Measurements from ENCODE around the gene ANKRD55. TPM values are rescaled to one million over a fixed set of nuclear protein-coding genes. Genes with fewer than 3 reads are reported as not detected.
"Not testable (repeated sequence)": the region's sequence is repeated elsewhere in the genome, so short reads cannot be mapped to it uniquely, and the experiment has no call there.

The ANKRD55 gene
- total and polyA plus RNA-seq, 12 donors = 0.01 to 0.72 TPM; not detected in 10

DNA sequence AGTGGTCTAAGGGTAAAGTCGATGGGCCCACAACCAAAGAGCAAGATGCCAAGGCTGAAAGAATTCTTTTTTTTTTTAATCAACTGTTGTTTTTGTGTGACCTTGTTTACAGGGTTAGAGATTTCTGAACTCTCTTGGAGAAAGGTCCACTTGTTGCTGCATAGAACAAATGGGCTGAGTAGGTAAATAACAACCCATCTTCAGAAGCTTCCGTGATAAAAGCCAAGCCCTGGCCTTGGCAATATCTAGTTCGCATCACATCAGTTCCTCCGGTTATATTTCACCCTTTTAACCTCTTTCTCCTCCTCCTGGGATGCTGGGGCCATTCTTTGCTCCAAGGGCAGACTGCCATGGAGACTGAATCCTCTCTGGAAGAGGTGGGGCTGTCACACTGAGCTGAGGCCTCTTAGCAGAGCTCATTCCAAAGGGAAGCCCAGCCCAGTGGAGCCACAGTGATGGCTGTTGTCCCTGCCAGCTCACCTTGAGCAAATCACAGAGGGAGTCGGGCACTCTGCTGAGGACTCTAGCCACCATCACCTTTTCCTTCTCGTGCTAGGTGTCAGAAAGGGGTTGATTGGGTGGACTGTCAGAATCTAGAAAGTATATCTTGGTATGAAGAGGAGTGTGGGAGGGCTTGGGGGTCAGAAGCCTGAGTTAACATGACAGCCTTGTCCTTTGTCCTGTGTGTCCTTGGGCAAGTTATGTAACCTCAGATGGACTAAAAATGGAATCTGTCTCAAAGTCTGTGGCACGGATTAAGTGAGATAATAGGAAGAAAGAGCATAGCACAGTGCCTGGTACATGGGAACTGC is 17.9 kb downstream of the ANKRD55 start:
- Histone ChIP-seq H3K27ac (no peak overlapping the region), H3K4me3 (no peak overlapping the region), H3K27me3 (peaks cover 0 to 6% (median 0%) of the 10 kb centered on the region in 7 donors), H3K9me3 (peaks cover 0 to 19% (median 10%) of the 10 kb centered on the region in 11 donors), H3K4me1 (peaks cover 0 to 5% (median 0%) of the 10 kb centered on the region in 9 donors), H3K36me3 (no peaks in the 10 kb centered on the region)
- intact Hi-C loops (cut with DNase I) = no loop called here
- TF ChIP-seq, protein P1, sequence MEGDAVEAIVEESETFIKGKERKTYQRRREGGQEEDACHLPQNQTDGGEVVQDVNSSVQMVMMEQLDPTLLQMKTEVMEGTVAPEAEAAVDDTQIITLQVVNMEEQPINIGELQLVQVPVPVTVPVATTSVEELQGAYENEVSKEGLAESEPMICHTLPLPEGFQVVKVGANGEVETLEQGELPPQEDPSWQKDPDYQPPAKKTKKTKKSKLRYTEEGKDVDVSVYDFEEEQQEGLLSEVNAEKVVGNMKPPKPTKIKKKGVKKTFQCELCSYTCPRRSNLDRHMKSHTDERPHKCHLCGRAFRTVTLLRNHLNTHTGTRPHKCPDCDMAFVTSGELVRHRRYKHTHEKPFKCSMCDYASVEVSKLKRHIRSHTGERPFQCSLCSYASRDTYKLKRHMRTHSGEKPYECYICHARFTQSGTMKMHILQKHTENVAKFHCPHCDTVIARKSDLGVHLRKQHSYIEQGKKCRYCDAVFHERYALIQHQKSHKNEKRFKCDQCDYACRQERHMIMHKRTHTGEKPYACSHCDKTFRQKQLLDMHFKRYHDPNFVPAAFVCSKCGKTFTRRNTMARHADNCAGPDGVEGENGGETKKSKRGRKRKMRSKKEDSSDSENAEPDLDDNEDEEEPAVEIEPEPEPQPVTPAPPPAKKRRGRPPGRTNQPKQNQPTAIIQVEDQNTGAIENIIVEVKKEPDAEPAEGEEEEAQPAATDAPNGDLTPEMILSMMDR (IDR thresholded peaks at IDR 0.05) = no peak
- ATAC-seq = no peak
- WGBS, 2 donors = 82% methylated on average over 7 of the region's 7 CpGs
- DNase-seq = no peak

GRCh38 chr5:56213886-56214535 is 19.1 kb downstream of the ANKRD55 start:
- H3K36me3 ChIP-seq; H3K4me3 ChIP-seq; H3K4me1 ChIP-seq; intact Hi-C loops (cut with DNase I); H3K27me3 ChIP-seq; DNase-seq; ATAC-seq; H3K27ac ChIP-seq: not testable (repeated sequence)
- 86 to 92% methylated on average over 4 of the region's 4 CpGs for WGBS, 2 donors
- H3K9me3 ChIP-seq = peaks cover 0 to 19% (median 10%) of the 10 kb centered on the region in 11 donors

DNA sequence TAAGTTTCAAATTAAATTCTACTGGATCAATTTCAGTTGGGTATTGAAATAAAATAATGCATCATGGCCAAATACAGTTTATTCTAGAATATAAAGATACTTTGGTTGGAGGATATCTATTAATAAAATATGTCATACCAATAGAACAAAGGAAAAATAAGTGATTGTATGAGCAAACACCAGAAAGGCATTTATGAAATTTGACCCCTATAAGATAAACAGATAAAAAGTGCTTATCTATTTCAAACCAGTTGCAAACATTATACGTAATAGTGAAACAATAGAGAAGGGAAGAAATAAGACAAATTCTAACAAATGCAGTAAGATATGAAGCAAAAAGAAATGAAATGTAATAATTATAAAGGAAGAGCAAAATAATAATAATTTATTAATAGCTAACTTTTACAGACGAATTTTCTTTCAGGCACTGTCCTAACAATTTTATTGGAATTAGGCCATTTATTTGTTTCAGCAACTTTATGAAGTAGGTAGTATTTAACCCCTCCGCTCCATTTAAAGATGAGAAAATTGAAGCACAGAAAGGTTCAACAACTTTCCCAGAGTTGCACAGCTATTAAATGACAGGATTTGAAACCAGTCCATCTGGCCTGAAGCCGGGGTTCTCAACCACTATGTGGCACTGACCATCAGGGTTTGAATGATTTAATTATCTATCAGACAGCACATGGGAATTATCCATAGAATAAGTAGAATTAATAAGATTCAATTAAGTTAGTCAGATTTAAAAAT is 20.8 kb downstream of the ANKRD55 start:
- no peak overlapping the region for H3K27ac ChIP-seq
- DNase-seq (no peak), ATAC-seq (no peak)
- peaks cover 0 to 5% (median 0%) of the 10 kb centered on the region in 9 donors for H3K4me1 ChIP-seq
- no peaks in the 10 kb centered on the region for H3K27me3 ChIP-seq
- no peaks in the 10 kb centered on the region for H3K36me3 ChIP-seq
- intact Hi-C loops (cut with DNase I) = no loop called here
- peaks cover 0 to 13% (median 9%) of the 10 kb centered on the region in 11 donors for H3K9me3 ChIP-seq
- TF ChIP-seq, protein P1 (IDR thresholded peaks at IDR 0.05) = no peak
- WGBS, 2 donors = 82 to 90% methylated on average over 4 of the region's 4 CpGs
- no peak overlapping the region for H3K4me3 ChIP-seq

DNA sequence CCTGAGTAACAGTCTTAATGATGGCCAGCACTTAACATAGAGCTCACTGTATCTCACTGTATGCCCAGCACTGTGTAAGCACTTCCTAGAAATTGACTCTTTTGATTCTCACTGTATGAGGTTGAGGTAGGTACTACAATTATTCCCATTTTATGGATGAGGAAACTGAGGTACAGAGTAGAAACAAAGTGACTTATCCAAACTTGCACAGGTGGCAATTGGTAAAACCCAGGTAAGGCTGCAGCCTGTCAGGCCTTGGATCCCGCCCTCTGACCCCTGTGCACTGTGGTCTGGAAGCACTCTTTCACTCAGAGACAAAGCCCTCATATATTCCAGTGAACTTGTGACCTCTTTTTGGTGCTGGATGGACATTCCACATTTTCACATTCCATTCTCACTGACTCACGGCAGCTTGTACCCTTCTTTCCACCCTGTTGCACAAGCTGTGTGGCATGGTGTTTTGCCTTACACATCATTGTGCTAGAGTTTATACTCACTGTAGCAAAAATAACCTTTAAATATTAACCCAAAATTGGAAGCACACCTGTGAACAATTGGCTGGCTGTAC is 21.7 kb downstream of the ANKRD55 start:
- Histone ChIP-seq H3K36me3 (no peaks in the 10 kb centered on the region), H3K4me3 (no peak overlapping the region), H3K4me1 (peaks cover 0 to 5% (median 0%) of the 10 kb centered on the region in 9 donors), H3K9me3 (peaks cover 0 to 4% (median 0%) of the 10 kb centered on the region in 11 donors), H3K27me3 (no peaks in the 10 kb centered on the region), H3K27ac (no peak overlapping the region)
- peak in 1 of 2 donors; percentile 8 for DNase-seq
- intact Hi-C loops (cut with DNase I) = no loop called here
- TF ChIP-seq, protein P1 (IDR thresholded peaks at IDR 0.05) = no peak
- ATAC-seq = peak in 5 of 8 donors; percentile 48 to 86 (median 74)
- WGBS, 2 donors = 67 to 69% methylated on average over 2 of the region's 2 CpGs
